Measurements from ENCODE around the gene PSMB8. TPM values are rescaled to one million over a fixed set of nuclear protein-coding genes. Genes with fewer than 3 reads are reported as not detected.

The PSMB8 gene
- total and polyA plus RNA-seq, 2 of the 8 experiments (the other 6 are each of a cell fraction or from before 2014, with no cell fraction given): 18.4 to 43.0 TPM

- H4K20me1 ChIP-seq (replicated peaks in 1 of 2; ENCODE audit: control insufficient read depth in 1 of 2, insufficient read depth in 2 of 2, low read length in 2 of 2): no peaks in the 10 kb centered on the region
- no peak overlapping the region for H3K4ac ChIP-seq (replicated peaks; ENCODE audit: insufficient read length, low read depth, low read length)
- FAIRE-seq: no peak
- H3K4me1 ChIP-seq (replicated peaks in 1 of 4; ENCODE audit: control insufficient read depth in 3 of 4, insufficient read depth in 4 of 4, low read length in 3 of 4): peaks cover 0 to 5% (median 1%) of the 10 kb centered on the region in 4 experiments; a peak in 5 of 7 replicates
- H2BK5ac ChIP-seq (ENCODE audit: low read depth, low read length): no peak overlapping the region
- no peak overlapping the region for H4K8ac ChIP-seq (ENCODE audit: extremely low read depth, insufficient read depth, low read length)
- H2BK15ac ChIP-seq (ENCODE audit: low read length): no peak overlapping the region
- H3K79me1 ChIP-seq (ENCODE audit: low read depth, low read length): no peaks in the 10 kb centered on the region
- no peak overlapping the region for H2BK20ac ChIP-seq (ENCODE audit: low read length)
- no peak overlapping the region for H2AFZ ChIP-seq (ENCODE audit: low read length)
- H3K36me3 ChIP-seq (ENCODE audit: control insufficient read depth in 2 of 4, insufficient read depth in 4 of 4, low read length in 3 of 4): peaks cover 0 to 3% (median 0%) of the 10 kb centered on the region in 4 experiments; a peak in 1 of 8 replicates
- peaks cover 6 to 41% (median 36%) of the 10 kb centered on the region in 4 experiments for H3K27me3 ChIP-seq (replicated peaks in 1 of 4; ENCODE audit: control insufficient read depth in 3 of 4, extremely low read depth in 1 of 4, insufficient read depth in 3 of 4, low read length in 3 of 4)
- H3K9ac ChIP-seq (replicated peaks in 1 of 4; ENCODE audit: extremely low read depth in 1 of 4, low read depth in 3 of 4, low read length in 3 of 4): no peak overlapping the region
- no peak overlapping the region for H4K5ac ChIP-seq (ENCODE audit: insufficient read length, low read depth, low read length)
- no peak overlapping the region for H3K23ac ChIP-seq (ENCODE audit: insufficient read length)
- no peak overlapping the region for H3K4me3 ChIP-seq (ENCODE audit: extremely low read depth in 1 of 4, insufficient read depth in 2 of 4, low read depth in 3 of 4, low read length in 4 of 4)
- no peak overlapping the region for H2BK120ac ChIP-seq (replicated peaks; ENCODE audit: low read depth, low read length)
- no peak overlapping the region for H3K27ac ChIP-seq (ENCODE audit: low read depth, low read length)
- H2BK12ac ChIP-seq (ENCODE audit: low read depth, low read length): no peak overlapping the region
- H3K4me2 ChIP-seq (ENCODE audit: insufficient read depth in 1 of 2, low read depth in 2 of 2, low read length in 2 of 2): no peak overlapping the region
- ChIA-PET CTCF (ENCODE audit: partially characterized antibody) (interaction anchor here (0.6 to 19.9 kb wide), 11 partner anchors 8 to 264 kb away, joined by 3 to 402 read pairs (median 4); partner anchors contain the start of genes BRD2, PSMB8 and TAP2), POLR2A (ENCODE audit: partially characterized antibody) (interaction anchor here (0.6 to 4.0 kb wide), 2 partner anchors 115 to 140 kb away, joined by 3 to 49 read pairs; partner anchors contain the start of gene BRD2)
- H3K56ac ChIP-seq (replicated peaks; ENCODE audit: insufficient read length, low read depth, low read length): no peak overlapping the region
- H4K91ac ChIP-seq (replicated peaks; ENCODE audit: insufficient read length, low read length): no peak overlapping the region
- WGBS, 2 experiments (ENCODE audit: extremely low coverage in 1 of 2, insufficient coverage in 1 of 2, insufficient read length in 1 of 2, insufficient replicate concordance in 2 of 2, low coverage in 1 of 2, low lambda C conversion rate in 2 of 2, missing lambda C conversion rate in 1 of 2): 91% methylated on average over 8 of the region's 8 CpGs; no CpG with 5 or more reads in 1 of the 2 experiments
- H3K79me2 ChIP-seq (ENCODE audit: control insufficient read depth in 1 of 2, insufficient read depth in 2 of 2, low read length in 2 of 2): no peaks in the 10 kb centered on the region
- H2AK5ac ChIP-seq (ENCODE audit: low read depth, low read length): no peak overlapping the region
- no peaks in the 10 kb centered on the region for H3K9me3 ChIP-seq (ENCODE audit: insufficient read depth in 2 of 2, low read depth in 1 of 2, low read length in 1 of 2)
- H3K23me2 ChIP-seq (ENCODE audit: low read depth, low read length): peaks cover 13% of the 10 kb centered on the region
- DNase-seq (ENCODE audit: low read depth in 1 of 2, low spot score in 2 of 2): no peak
- H3K18ac ChIP-seq (ENCODE audit: extremely low read depth, low read length): no peak overlapping the region
- H3K14ac ChIP-seq (ENCODE audit: insufficient read length): no peak overlapping the region
- no peak for TF ChIP-seq SIX5 (IDR thresholded peaks at IDR 0.05; ENCODE audit: low read depth, low read length)
- no peak for TF ChIP-seq RFX5 (IDR thresholded peaks at IDR 0.05; ENCODE audit: borderline replicate concordance, low read depth, low read length)
- no peak for TF ChIP-seq MAFK (IDR thresholded peaks at IDR 0.05; ENCODE audit: low read depth, low read length)
- no peak for TF ChIP-seq TCF12 (IDR thresholded peaks at IDR 0.05; ENCODE audit: low read depth, low read length)
- no peak for TF ChIP-seq POU5F1 (IDR thresholded peaks at IDR 0.05; ENCODE audit: low read depth, low read length)
- TF ChIP-seq POLR2A (IDR thresholded peaks at IDR 0.05; ENCODE audit: control extremely low read depth in 1 of 2, low read depth in 2 of 2, low read length in 2 of 2): no peak
- no peak for TF ChIP-seq RBBP5 (IDR thresholded peaks at IDR 0.05; ENCODE audit: borderline replicate concordance, low read depth, low read length)
- no peak for TF ChIP-seq CHD2 (IDR thresholded peaks at IDR 0.05; ENCODE audit: low read length)
- TF ChIP-seq GTF2F1 (IDR thresholded peaks at IDR 0.05; ENCODE audit: borderline replicate concordance, low read depth, low read length): no peak
- TF ChIP-seq ASH2L (IDR thresholded peaks at IDR 0.05; ENCODE audit: low read length): no peak
- no peak for TF ChIP-seq USF2 (IDR thresholded peaks at IDR 0.05; ENCODE audit: low read length)
- no peak for TF ChIP-seq SP2 (IDR thresholded peaks at IDR 0.05; ENCODE audit: low read length)
- TF ChIP-seq TAF7 (optimal IDR thresholded peaks at IDR 0.05; ENCODE audit: borderline replicate concordance, low read depth, low read length): no peak
Measured at GRCh38 chr6:32855467-32856174, 11.8 kb upstream of the PSMB8 start.
